Measurements from ENCODE around the gene SPAG16.
A peak's percentile ranks its signal among the peaks of the same experiment; 100 is the strongest.

SPAG16 gene

GRCh38 chr2:213306316-213306942, 22.2 kb downstream of the SPAG16 start:
- Histone ChIP-seq H3K4me2 (ENCODE audit: low read length) (no peak overlapping the region), H2BK5ac (ENCODE audit: low read length) (no peak overlapping the region), H4K5ac (ENCODE audit: low read length) (no peak overlapping the region), H2AK5ac (ENCODE audit: low read length) (no peak overlapping the region), H3K23ac (ENCODE audit: low read length) (no peak overlapping the region), H3K18ac (ENCODE audit: low read length) (no peak overlapping the region), H3K79me1 (ENCODE audit: low read length) (no peaks in the 10 kb centered on the region), H3K9ac (ENCODE audit: low read length) (no peak overlapping the region), H3K4ac (ENCODE audit: low read depth, low read length) (no peak overlapping the region), H3K27ac (ENCODE audit: low read depth, low read length) (no peak overlapping the region), H3K56ac (ENCODE audit: low read length) (no peak overlapping the region), H3K4me1 (ENCODE audit: control insufficient read depth, low read depth, low read length) (no peaks in the 10 kb centered on the region), H2BK15ac (replicated peaks; ENCODE audit: low read depth) (no peak overlapping the region), H3K4me3 (ENCODE audit: low read length) (no peak overlapping the region), H2BK120ac (ENCODE audit: low read depth, low read length) (no peak overlapping the region), H3K36me3 (ENCODE audit: control insufficient read depth, insufficient read depth, low read length) (no peaks in the 10 kb centered on the region), H4K8ac (ENCODE audit: low read depth, low read length) (no peak overlapping the region), H3K27me3 (ENCODE audit: insufficient read depth, low read length, poor library complexity) (no peaks in the 10 kb centered on the region), H3K79me2 (ENCODE audit: control insufficient read depth, insufficient read depth, low read length) (no peaks in the 10 kb centered on the region)
- DNase-seq: no peak
- WGBS (ENCODE audit: extremely low coverage, insufficient coverage, low lambda C conversion rate): no CpG with 5 or more reads among the region's 3 CpGs

GRCh38 chr2:213315168-213315876, 31.1 kb downstream of the SPAG16 start:
- no peak overlapping the region for H2BK120ac ChIP-seq (ENCODE audit: low read depth, low read length)
- no peak overlapping the region for H2AK5ac ChIP-seq (ENCODE audit: low read length)
- DNase-seq: no peak
- H3K4ac ChIP-seq (ENCODE audit: low read depth, low read length): no peak overlapping the region
- no peak overlapping the region for H3K56ac ChIP-seq (ENCODE audit: low read length)
- H3K18ac ChIP-seq (ENCODE audit: low read length): no peak overlapping the region
- H4K8ac ChIP-seq (ENCODE audit: low read depth, low read length): no peak overlapping the region
- no peaks in the 10 kb centered on the region for H3K27me3 ChIP-seq (ENCODE audit: insufficient read depth, low read length, poor library complexity)
- H3K4me1 ChIP-seq (ENCODE audit: control insufficient read depth, low read depth, low read length): no peaks in the 10 kb centered on the region
- H4K5ac ChIP-seq (ENCODE audit: low read length): no peak overlapping the region
- H3K79me2 ChIP-seq (ENCODE audit: control insufficient read depth, insufficient read depth, low read length): no peaks in the 10 kb centered on the region
- H3K4me3 ChIP-seq (ENCODE audit: low read length): no peak overlapping the region
- WGBS (ENCODE audit: extremely low coverage, insufficient coverage, low lambda C conversion rate): no CpG with 5 or more reads among the region's 6 CpGs
- no peak overlapping the region for H2BK5ac ChIP-seq (ENCODE audit: low read length)
- no peak overlapping the region for H3K27ac ChIP-seq (ENCODE audit: low read depth, low read length)
- no peaks in the 10 kb centered on the region for H3K36me3 ChIP-seq (ENCODE audit: control insufficient read depth, insufficient read depth, low read length)
- no peak overlapping the region for H2BK15ac ChIP-seq (replicated peaks; ENCODE audit: low read depth)
- no peaks in the 10 kb centered on the region for H3K79me1 ChIP-seq (ENCODE audit: low read length)
- H3K4me2 ChIP-seq (ENCODE audit: low read length): no peak overlapping the region
- H3K9ac ChIP-seq (ENCODE audit: low read length): no peak overlapping the region
- no peak overlapping the region for H3K23ac ChIP-seq (ENCODE audit: low read length)

- no peak overlapping the region for H2BK5ac ChIP-seq (ENCODE audit: low read length)
- no peak overlapping the region for H3K23ac ChIP-seq (ENCODE audit: low read length)
- H3K4me3 ChIP-seq (ENCODE audit: low read length): no peak overlapping the region
- H3K9ac ChIP-seq (ENCODE audit: low read length): no peak overlapping the region
- no peak overlapping the region for H3K4ac ChIP-seq (ENCODE audit: low read depth, low read length)
- no peak overlapping the region for H3K18ac ChIP-seq (ENCODE audit: low read length)
- H3K27ac ChIP-seq (ENCODE audit: low read depth, low read length): no peak overlapping the region
- WGBS (ENCODE audit: extremely low coverage, insufficient coverage, low lambda C conversion rate): no CpG with 5 or more reads among the region's 3 CpGs
- no peak overlapping the region for H2AK5ac ChIP-seq (ENCODE audit: low read length)
- no peaks in the 10 kb centered on the region for H3K4me1 ChIP-seq (ENCODE audit: control insufficient read depth, low read depth, low read length)
- H3K79me1 ChIP-seq (ENCODE audit: low read length): no peaks in the 10 kb centered on the region
- H4K5ac ChIP-seq (ENCODE audit: low read length): no peak overlapping the region
- no peak overlapping the region for H2BK15ac ChIP-seq (replicated peaks; ENCODE audit: low read depth)
- no peaks in the 10 kb centered on the region for H3K79me2 ChIP-seq (ENCODE audit: control insufficient read depth, insufficient read depth, low read length)
- DNase-seq: peak; percentile 15
- H3K27me3 ChIP-seq (ENCODE audit: insufficient read depth, low read length, poor library complexity): no peaks in the 10 kb centered on the region
- no peaks in the 10 kb centered on the region for H3K36me3 ChIP-seq (ENCODE audit: control insufficient read depth, insufficient read depth, low read length)
- H2BK120ac ChIP-seq (ENCODE audit: low read depth, low read length): no peak overlapping the region
- H4K8ac ChIP-seq (ENCODE audit: low read depth, low read length): no peak overlapping the region
- no peak overlapping the region for H3K4me2 ChIP-seq (ENCODE audit: low read length)
- H3K56ac ChIP-seq (ENCODE audit: low read length): no peak overlapping the region
Measured at GRCh38 chr2:213316001-213316735, 31.9 kb downstream of the SPAG16 start.

GRCh38 chr2:213317929-213318328, 33.7 kb downstream of the SPAG16 start:
- no peak overlapping the region for H2AK5ac ChIP-seq (ENCODE audit: low read length)
- no peak overlapping the region for H4K8ac ChIP-seq (ENCODE audit: low read depth, low read length)
- DNase-seq: no peak
- H4K5ac ChIP-seq (ENCODE audit: low read length): no peak overlapping the region
- H3K18ac ChIP-seq (ENCODE audit: low read length): no peak overlapping the region
- H3K23ac ChIP-seq (ENCODE audit: low read length): no peak overlapping the region
- H3K4me3 ChIP-seq (ENCODE audit: low read length): no peak overlapping the region
- no peak overlapping the region for H3K56ac ChIP-seq (ENCODE audit: low read length)
- no peak overlapping the region for H3K27ac ChIP-seq (ENCODE audit: low read depth, low read length)
- H3K36me3 ChIP-seq (ENCODE audit: control insufficient read depth, insufficient read depth, low read length): no peaks in the 10 kb centered on the region
- H2BK5ac ChIP-seq (ENCODE audit: low read length): no peak overlapping the region
- no peak overlapping the region for H3K4me2 ChIP-seq (ENCODE audit: low read length)
- H3K79me1 ChIP-seq (ENCODE audit: low read length): no peaks in the 10 kb centered on the region
- no peak overlapping the region for H3K4ac ChIP-seq (ENCODE audit: low read depth, low read length)
- no peak overlapping the region for H2BK120ac ChIP-seq (ENCODE audit: low read depth, low read length)
- no peak overlapping the region for H3K9ac ChIP-seq (ENCODE audit: low read length)
- no CpG with 5 or more reads among the region's 3 CpGs for WGBS (ENCODE audit: extremely low coverage, insufficient coverage, low lambda C conversion rate)
- no peak overlapping the region for H2BK15ac ChIP-seq (replicated peaks; ENCODE audit: low read depth)
- no peaks in the 10 kb centered on the region for H3K4me1 ChIP-seq (ENCODE audit: control insufficient read depth, low read depth, low read length)
- no peaks in the 10 kb centered on the region for H3K27me3 ChIP-seq (ENCODE audit: insufficient read depth, low read length, poor library complexity)
- no peaks in the 10 kb centered on the region for H3K79me2 ChIP-seq (ENCODE audit: control insufficient read depth, insufficient read depth, low read length)

- no peaks in the 10 kb centered on the region for H3K79me2 ChIP-seq (ENCODE audit: control insufficient read depth, insufficient read depth, low read length)
- H3K18ac ChIP-seq (ENCODE audit: low read length): no peak overlapping the region
- H4K5ac ChIP-seq (ENCODE audit: low read length): no peak overlapping the region
- no CpG with 5 or more reads among the region's 2 CpGs for WGBS (ENCODE audit: extremely low coverage, insufficient coverage, low lambda C conversion rate)
- H3K4ac ChIP-seq (ENCODE audit: low read depth, low read length): no peak overlapping the region
- no peak overlapping the region for H3K23ac ChIP-seq (ENCODE audit: low read length)
- H3K27me3 ChIP-seq (ENCODE audit: insufficient read depth, low read length, poor library complexity): no peaks in the 10 kb centered on the region
- H2BK120ac ChIP-seq (ENCODE audit: low read depth, low read length): no peak overlapping the region
- no peaks in the 10 kb centered on the region for H3K79me1 ChIP-seq (ENCODE audit: low read length)
- H3K56ac ChIP-seq (ENCODE audit: low read length): no peak overlapping the region
- H3K4me3 ChIP-seq (ENCODE audit: low read length): no peak overlapping the region
- no peak overlapping the region for H3K4me2 ChIP-seq (ENCODE audit: low read length)
- DNase-seq: no peak
- no peak overlapping the region for H2BK15ac ChIP-seq (replicated peaks; ENCODE audit: low read depth)
- no peaks in the 10 kb centered on the region for H3K4me1 ChIP-seq (ENCODE audit: control insufficient read depth, low read depth, low read length)
- H4K8ac ChIP-seq (ENCODE audit: low read depth, low read length): no peak overlapping the region
- H3K36me3 ChIP-seq (ENCODE audit: control insufficient read depth, insufficient read depth, low read length): no peaks in the 10 kb centered on the region
- no peak overlapping the region for H2BK5ac ChIP-seq (ENCODE audit: low read length)
- no peak overlapping the region for H3K27ac ChIP-seq (ENCODE audit: low read depth, low read length)
- H3K9ac ChIP-seq (ENCODE audit: low read length): no peak overlapping the region
- H2AK5ac ChIP-seq (ENCODE audit: low read length): no peak overlapping the region
Measured at GRCh38 chr2:213320604-213321003, 36.3 kb downstream of the SPAG16 start.
